HepG2 (cell line): Measurements from ENCODE around the gene PRR14. TPM values are rescaled to one million over a fixed set of nuclear protein-coding genes. Genes with fewer than 3 reads are reported as not detected.

Experiments
- CBFB ChIP-seq: sonication (generic); formaldehyde crosslinking; IDR thresholded peaks from 2 replicates; pipeline ENCODE4 v1.4.0; 2020; ENCODE audit warnings: missing genetic modification reagents
- RNF2 ChIP-seq: fragments of 450-650 bp; conservative IDR thresholded peaks from 2 replicates; pipeline ENCODE4 v1.6.1; 2016; ENCODE audit warnings: low read depth
- TEAD2 ChIP-seq: sonication (generic); formaldehyde crosslinking; IDR thresholded peaks from 2 replicates; pipeline ENCODE4 v1.9.0; 2021; ENCODE audit warnings: missing genetic modification reagents
- ZNF180 ChIP-seq: sonication (generic); formaldehyde crosslinking; IDR thresholded peaks from 2 replicates; pipeline ENCODE4 v1.4.0; 2020; ENCODE audit warnings: low read depth, missing genetic modification reagents, borderline replicate concordance
- ZNF367 ChIP-seq: sonication (generic); formaldehyde crosslinking; IDR thresholded peaks from 2 replicates; pipeline ENCODE4 v1.4.0; 2020; ENCODE audit warnings: missing genetic modification reagents, borderline replicate concordance
- ZNF570 ChIP-seq: sonication (generic); formaldehyde crosslinking; IDR thresholded peaks from 2 replicates; pipeline ENCODE4 v1.4.0; 2020; ENCODE audit warnings: mild to moderate bottlenecking, missing genetic modification reagents, borderline replicate concordance
- polyA plus RNA-seq, 8 experiments: library from polyadenylated mRNA; depleted of rRNA in 3 of 8; stranded (reverse) in 7 of 8; unstranded in 1 of 8; fragments of >200 nt; fragmentation: Illumina TruSeq in 4 of 8; extraction: Trizol in 4 of 8; gene quantifications; 2 replicates each; pipeline versions ENCODE4 v1.2.1 to v1.2.3, GENCODE V29; 2011 to 2016; ENCODE audit warnings: low read depth in 4 of 8, missing spikeins in 1 of 8, mixed read lengths in 1 of 8; ENCODE audit not compliant: insufficient read depth in 1 of 8
- total RNA-seq, 5 experiments: library from RNA; depleted of rRNA; stranded (reverse); fragments of >200 nt; fragmentation: Illumina TruSeq; extraction: Trizol; gene quantifications; 2 replicates each; pipeline ENCODE4 v1.2.3, GENCODE V29; 2016; ENCODE audit warnings: low read depth in 1 of 5
- TF ChIP-seq, protein P1 (sequence below): sonication (generic); formaldehyde crosslinking; IDR thresholded peaks from 2 replicates; pipeline ENCODE4 v1.5.0; 2020; ENCODE audit warnings: mild to moderate bottlenecking, missing genetic modification reagents
- TF ChIP-seq, protein P2 (sequence below): sonication (generic); formaldehyde crosslinking; IDR thresholded peaks from 2 replicates; pipeline ENCODE4 v1.9.0; 2021; ENCODE audit warnings: missing genetic modification reagents, mild to moderate bottlenecking, borderline replicate concordance
- TF ChIP-seq, protein P3 (sequence below): sonication (generic); formaldehyde crosslinking; IDR thresholded peaks from 2 replicates; pipeline ENCODE4 v1.4.0; 2020; ENCODE audit warnings: low read depth, mild to moderate bottlenecking, missing genetic modification reagents
- TF ChIP-seq, protein P4 (sequence below): sonication (generic); formaldehyde crosslinking; IDR thresholded peaks from 2 replicates; pipeline ENCODE4 v1.5.0; 2020; ENCODE audit warnings: mild to moderate bottlenecking, low read depth, missing genetic modification reagents, borderline replicate concordance
- TF ChIP-seq, protein P5 (sequence below): sonication (generic); formaldehyde crosslinking; IDR thresholded peaks from 2 replicates; pipeline ENCODE4 v1.9.0; 2022; ENCODE audit warnings: low read depth, missing genetic modification reagents
- TF ChIP-seq, protein P6 (sequence below): IDR thresholded peaks from 2 replicates; pipeline ENCODE4 v1.6.1; 2018; ENCODE audit warnings: missing genetic modification reagents

The PRR14 gene
- total and polyA plus RNA-seq, 2 of the 13 experiments (the other 11 are each of a cell fraction or from before 2014, with no cell fraction given): 8.4 to 11.0 TPM

DNA sequence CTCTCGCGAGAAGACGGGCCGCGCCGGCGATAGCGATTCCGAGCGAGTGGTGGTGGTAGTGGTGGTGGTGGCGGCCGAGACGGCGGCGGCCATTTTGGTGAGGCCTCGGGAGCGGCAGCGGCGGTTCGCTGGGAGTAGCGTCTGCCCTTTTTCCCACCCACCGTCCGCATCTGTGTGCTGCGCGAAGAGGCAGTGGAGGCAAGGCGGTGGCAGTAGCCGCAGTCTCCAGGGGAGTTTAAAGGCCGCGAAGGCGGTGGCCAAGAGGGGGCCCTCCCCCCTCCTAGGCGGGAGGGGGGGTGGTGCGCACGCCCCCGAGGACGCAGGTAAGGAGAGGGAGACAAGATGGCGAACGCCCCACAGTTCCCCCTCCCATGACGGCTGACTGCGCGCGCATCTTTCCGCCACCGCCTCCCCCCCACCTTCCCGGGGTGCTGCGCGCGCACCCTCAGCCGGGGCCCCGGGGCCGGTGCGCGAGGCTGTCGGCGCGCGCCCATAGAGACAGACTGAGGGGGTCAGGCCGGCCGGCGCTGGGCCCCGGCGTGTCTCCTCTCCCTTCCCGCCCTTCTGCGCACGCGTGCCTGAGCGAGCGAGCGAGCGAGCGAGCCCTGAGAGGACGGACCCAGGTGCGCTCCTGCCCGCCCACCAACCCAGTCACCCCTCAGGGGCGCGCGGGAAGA, 47.5 kb downstream of the PRR14 start (continued):
- TF ChIP-seq, protein P1, sequence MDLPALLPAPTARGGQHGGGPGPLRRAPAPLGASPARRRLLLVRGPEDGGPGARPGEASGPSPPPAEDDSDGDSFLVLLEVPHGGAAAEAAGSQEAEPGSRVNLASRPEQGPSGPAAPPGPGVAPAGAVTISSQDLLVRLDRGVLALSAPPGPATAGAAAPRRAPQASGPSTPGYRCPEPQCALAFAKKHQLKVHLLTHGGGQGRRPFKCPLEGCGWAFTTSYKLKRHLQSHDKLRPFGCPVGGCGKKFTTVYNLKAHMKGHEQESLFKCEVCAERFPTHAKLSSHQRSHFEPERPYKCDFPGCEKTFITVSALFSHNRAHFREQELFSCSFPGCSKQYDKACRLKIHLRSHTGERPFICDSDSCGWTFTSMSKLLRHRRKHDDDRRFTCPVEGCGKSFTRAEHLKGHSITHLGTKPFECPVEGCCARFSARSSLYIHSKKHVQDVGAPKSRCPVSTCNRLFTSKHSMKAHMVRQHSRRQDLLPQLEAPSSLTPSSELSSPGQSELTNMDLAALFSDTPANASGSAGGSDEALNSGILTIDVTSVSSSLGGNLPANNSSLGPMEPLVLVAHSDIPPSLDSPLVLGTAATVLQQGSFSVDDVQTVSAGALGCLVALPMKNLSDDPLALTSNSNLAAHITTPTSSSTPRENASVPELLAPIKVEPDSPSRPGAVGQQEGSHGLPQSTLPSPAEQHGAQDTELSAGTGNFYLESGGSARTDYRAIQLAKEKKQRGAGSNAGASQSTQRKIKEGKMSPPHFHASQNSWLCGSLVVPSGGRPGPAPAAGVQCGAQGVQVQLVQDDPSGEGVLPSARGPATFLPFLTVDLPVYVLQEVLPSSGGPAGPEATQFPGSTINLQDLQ (CRISPR knock-in tag): peak; percentile 71; the same call in 1 of the 2 replicates
- TF ChIP-seq RNF2: peak; percentile 72
- TF ChIP-seq CBFB (CRISPR knock-in tag): peak; percentile 85
- no peak for TF ChIP-seq TEAD2 (CRISPR knock-in tag)
- TF ChIP-seq, protein P2, sequence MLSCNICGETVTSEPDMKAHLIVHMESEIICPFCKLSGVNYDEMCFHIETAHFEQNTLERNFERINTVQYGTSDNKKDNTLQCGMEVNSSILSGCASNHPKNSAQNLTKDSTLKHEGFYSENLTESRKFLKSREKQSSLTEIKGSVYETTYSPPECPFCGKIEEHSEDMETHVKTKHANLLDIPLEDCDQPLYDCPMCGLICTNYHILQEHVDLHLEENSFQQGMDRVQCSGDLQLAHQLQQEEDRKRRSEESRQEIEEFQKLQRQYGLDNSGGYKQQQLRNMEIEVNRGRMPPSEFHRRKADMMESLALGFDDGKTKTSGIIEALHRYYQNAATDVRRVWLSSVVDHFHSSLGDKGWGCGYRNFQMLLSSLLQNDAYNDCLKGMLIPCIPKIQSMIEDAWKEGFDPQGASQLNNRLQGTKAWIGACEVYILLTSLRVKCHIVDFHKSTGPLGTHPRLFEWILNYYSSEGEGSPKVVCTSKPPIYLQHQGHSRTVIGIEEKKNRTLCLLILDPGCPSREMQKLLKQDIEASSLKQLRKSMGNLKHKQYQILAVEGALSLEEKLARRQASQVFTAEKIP (CRISPR knock-in tag): no peak
- TF ChIP-seq, protein P3, sequence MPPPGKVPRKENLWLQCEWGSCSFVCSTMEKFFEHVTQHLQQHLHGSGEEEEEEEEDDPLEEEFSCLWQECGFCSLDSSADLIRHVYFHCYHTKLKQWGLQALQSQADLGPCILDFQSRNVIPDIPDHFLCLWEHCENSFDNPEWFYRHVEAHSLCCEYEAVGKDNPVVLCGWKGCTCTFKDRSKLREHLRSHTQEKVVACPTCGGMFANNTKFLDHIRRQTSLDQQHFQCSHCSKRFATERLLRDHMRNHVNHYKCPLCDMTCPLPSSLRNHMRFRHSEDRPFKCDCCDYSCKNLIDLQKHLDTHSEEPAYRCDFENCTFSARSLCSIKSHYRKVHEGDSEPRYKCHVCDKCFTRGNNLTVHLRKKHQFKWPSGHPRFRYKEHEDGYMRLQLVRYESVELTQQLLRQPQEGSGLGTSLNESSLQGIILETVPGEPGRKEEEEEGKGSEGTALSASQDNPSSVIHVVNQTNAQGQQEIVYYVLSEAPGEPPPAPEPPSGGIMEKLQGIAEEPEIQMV (CRISPR knock-in tag): peak; percentile 66
- TF ChIP-seq, protein P4, sequence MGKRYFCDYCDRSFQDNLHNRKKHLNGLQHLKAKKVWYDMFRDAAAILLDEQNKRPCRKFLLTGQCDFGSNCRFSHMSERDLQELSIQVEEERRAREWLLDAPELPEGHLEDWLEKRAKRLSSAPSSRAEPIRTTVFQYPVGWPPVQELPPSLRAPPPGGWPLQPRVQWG: no peak
- TF ChIP-seq ZNF570 (CRISPR knock-in tag): no peak; the same call in 1 of the 2 replicates
- TF ChIP-seq ZNF367: 0 out of 2 replicates have a peak, but pooled peaks have one; percentile 67
- TF ChIP-seq, protein P5, sequence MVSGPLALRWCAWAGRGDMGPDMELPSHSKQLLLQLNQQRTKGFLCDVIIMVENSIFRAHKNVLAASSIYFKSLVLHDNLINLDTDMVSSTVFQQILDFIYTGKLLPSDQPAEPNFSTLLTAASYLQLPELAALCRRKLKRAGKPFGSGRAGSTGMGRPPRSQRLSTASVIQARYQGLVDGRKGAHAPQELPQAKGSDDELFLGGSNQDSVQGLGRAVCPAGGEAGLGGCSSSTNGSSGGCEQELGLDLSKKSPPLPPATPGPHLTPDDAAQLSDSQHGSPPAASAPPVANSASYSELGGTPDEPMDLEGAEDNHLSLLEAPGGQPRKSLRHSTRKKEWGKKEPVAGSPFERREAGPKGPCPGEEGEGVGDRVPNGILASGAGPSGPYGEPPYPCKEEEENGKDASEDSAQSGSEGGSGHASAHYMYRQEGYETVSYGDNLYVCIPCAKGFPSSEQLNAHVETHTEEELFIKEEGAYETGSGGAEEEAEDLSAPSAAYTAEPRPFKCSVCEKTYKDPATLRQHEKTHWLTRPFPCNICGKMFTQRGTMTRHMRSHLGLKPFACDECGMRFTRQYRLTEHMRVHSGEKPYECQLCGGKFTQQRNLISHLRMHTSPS (CRISPR knock-in tag): peak; percentile 54
- TF ChIP-seq, protein P6, sequence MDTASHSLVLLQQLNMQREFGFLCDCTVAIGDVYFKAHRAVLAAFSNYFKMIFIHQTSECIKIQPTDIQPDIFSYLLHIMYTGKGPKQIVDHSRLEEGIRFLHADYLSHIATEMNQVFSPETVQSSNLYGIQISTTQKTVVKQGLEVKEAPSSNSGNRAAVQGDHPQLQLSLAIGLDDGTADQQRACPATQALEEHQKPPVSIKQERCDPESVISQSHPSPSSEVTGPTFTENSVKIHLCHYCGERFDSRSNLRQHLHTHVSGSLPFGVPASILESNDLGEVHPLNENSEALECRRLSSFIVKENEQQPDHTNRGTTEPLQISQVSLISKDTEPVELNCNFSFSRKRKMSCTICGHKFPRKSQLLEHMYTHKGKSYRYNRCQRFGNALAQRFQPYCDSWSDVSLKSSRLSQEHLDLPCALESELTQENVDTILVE (CRISPR knock-in tag): peak; percentile 96
- TF ChIP-seq ZNF180 (CRISPR knock-in tag): no peak
